Measurements from ENCODE around the gene RPE.

GRCh38 chr2:209974576-209974975, 27.9 kb upstream of the RPE start:
- TF ChIP-seq CTCF (IDR thresholded peaks at IDR 0.05) = no peak
- TF ChIP-seq POLR2A (IDR thresholded peaks at IDR 0.05) = no peak

Data from lower leg skin (tissue), 3 donors.